Kidney capillary endothelial cell (primary cell): ENCODE measurements around the gene PVR.
"Not testable (repeated sequence)": the region's sequence is repeated elsewhere in the genome, so short reads cannot be mapped to it uniquely, and the experiment has no call there.

ENCODE experiments used
- DNase-seq: peaks from one replicate; pipeline ENCODE4 v3.0.0-alpha.2; 2018; ENCODE audit warnings: low spot score

Gene PVR, protein sequence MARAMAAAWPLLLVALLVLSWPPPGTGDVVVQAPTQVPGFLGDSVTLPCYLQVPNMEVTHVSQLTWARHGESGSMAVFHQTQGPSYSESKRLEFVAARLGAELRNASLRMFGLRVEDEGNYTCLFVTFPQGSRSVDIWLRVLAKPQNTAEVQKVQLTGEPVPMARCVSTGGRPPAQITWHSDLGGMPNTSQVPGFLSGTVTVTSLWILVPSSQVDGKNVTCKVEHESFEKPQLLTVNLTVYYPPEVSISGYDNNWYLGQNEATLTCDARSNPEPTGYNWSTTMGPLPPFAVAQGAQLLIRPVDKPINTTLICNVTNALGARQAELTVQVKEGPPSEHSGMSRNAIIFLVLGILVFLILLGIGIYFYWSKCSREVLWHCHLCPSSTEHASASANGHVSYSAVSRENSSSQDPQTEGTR

GRCh38 chr19:44643605-44644401 is at the start of gene PVR:
TSS of gene PVR (plus strand) at chr19:44643910. CDS start at chr19:44644097, 187 bp downstream.
- DNase-seq = peak; percentile 81

- DNase-seq = no peak
These were observed 47.1 kb upstream of the PVR start for GRCh38 chr19:44596428-44597130.

DNA sequence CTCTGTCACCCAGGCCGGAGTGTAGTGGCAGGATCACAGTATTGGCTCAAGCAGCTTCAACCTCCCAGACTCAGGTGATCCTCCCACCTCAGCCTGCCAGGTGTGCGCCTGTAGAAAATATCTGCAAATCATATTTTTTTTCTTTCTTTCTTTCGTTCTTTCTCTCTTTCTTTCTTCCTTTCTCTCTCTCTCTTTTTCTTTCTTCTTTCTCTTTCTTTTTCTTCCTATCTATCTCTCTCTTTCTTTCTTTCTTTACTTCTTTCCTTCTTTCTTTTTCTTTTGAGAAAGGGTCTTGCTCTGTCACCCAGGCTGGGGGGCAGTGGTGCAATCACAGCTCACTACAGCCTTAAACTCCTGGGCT is 46.6 kb upstream of the PVR start:
- DNase-seq = no peak

GRCh38 chr19:44598355-44598754 is 45.4 kb upstream of the PVR start:
- no peak for DNase-seq

DNA sequence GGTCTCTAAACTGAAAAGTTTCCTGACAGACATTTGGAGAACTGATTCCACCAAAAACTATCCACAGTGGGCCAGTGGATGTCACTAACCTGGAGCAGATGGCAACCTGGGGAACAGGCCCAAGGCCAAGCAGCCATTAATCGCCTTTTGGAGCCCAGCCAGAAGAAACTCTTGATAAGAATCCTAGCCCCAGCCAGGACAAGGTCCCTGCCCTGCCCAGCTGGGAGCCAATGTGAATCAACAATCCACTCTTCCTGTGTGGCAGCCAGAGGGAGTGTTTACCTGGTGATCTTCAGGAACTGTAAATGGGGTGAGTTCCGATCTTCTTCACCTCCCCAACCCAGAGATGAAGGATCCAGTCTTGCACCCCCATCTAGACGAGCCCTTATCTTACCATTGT is 44.8 kb upstream of the PVR start:
- no peak for DNase-seq

DNA sequence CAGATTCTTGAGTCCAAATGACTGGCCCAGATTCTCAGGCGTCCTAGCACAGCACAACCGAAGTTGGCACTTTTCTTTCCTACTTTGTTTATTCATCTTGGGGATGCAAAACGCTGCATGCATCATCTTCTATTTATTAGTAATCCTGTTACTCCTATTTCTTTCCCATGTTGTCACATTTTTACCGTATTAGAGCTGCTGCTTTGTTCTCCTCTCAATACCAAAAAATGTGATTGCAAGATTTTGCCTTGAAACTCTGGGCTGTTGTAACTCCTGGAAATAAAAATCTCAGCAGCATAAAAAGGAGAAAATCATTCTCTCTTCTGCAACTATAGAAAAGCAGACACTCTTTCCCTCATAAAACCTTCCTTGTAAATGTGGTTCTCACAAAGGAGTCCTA is 43.2 kb upstream of the PVR start:
- no peak for DNase-seq

- no peak for DNase-seq
These were observed 41.6 kb upstream of the PVR start for GRCh38 chr19:44602081-44602480.

GRCh38 chr19:44603201-44603945 is 40.3 kb upstream of the PVR start:
- DNase-seq = peak; percentile 100

GRCh38 chr19:44604241-44604640 is 39.5 kb upstream of the PVR start:
- no peak for DNase-seq

GRCh38 chr19:44605547-44605946 is 38.2 kb upstream of the PVR start:
- DNase-seq = no peak

GRCh38 chr19:44607049-44607448 is 36.7 kb upstream of the PVR start:
- DNase-seq = peak; percentile 99

DNA sequence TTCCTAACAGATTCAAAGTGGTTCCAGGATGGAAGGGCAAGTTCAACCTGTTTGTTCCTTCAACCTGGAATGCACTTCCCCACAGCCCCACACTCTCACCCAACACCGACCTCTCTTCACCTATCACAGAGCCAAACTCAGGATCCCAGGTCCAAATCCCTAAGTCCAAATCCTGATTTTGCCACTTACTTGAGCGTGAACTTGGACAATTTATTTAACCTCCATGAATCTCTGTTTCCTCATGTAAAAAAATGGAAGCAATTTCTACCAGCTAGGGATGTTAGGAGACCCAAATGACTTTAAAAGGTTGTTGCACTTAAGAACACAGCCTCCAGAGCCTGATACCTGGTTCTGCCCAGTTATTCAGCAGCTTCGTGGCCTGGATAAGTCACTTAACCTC is 35.8 kb upstream of the PVR start:
- peak; percentile 58 for DNase-seq

- peak; percentile 93 for DNase-seq
These were observed 35.3 kb upstream of the PVR start for GRCh38 chr19:44608391-44608821.

DNA sequence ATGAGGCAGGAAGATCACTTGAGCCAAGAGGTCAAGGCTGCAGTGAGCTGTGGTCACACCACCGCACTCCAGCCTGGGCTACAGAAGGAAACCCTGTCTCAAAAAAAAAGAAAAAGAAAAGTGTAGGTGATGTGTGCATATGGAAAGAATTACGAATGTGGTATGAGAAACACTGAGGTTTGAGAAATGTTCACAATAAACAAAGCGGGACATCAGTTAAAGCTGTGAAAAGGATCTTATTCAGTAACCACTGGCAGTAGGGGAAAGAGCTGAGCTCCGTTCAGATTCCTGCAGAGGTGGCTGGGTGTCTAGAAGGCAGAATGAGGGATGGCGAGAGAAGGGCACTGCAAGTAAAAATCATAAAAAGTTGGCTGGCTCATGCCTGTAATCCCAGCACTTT is 34.5 kb upstream of the PVR start:
- DNase-seq = no peak

DNA sequence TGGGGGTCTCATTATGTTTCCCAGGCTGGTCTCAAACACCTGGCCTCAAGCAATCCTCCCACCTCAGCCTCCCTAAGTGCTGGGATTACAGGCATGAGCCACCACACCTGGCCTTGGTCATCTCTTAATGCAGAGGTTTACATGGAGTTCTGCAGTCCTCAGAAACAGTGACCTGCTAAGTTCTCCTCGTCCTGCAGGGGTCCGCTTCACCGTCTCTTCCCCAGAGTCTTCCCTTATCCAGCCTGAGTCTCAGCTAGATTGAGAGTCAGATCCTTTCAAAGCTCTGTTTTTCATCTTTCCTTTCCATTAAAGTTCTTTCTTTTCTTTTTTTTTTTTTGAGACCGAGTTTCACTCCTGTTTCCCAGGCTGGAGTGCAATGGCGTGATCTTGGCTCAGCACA is 33.2 kb upstream of the PVR start:
- not testable (repeated sequence) for DNase-seq

DNA sequence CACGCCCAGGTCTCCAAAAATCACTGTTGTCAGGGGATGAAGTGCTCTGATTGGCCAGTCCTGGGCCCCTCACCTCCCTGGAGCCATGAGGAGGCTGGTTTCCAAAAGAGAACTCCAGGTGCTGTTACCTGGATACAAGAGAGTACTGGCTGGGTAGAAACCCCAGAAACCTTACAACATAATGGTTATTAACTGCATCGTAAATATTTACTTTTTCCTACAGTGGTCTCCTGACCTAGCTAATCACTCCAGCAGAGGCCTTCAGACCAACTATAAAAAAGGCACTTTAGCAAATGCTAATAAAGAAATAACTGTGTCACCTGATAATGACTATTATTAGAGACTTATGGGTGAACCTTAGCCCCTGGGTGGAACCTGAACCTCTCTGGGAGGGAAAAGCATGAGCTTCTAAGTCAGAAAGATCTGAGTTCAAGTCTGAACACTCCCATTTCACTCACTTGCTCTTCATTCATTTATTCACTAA is 31.9 kb upstream of the PVR start:
- no peak for DNase-seq

GRCh38 chr19:44613295-44614178 is 30.2 kb upstream of the PVR start, which contains the start of gene IGSF23:
TSS of gene IGSF23 (plus strand) at chr19:44613563. CDS start at chr19:44613646, 83 bp downstream.
- DNase-seq = no peak

- no peak for DNase-seq
These were observed 29.4 kb upstream of the PVR start for GRCh38 chr19:44614313-44614712.

DNA sequence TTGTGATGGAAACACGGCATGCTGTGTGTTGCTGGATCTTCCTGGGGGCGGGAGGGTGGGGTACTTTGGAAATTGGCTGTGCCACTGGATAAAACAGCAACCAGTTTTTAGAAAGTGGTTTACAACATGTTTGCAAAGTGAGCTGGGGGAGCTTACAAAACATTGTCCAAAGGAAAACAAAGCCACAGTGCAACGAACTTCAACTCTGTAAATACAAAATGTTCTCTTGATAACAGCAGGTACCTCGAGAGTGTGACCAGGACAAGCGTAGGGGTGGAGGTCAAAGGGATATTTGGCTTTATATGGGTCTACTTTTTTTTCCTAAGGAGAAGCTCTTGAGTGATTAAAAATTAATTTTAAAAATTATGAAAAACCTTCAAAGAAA is 27.9 kb upstream of the PVR start:
- no peak for DNase-seq

GRCh38 chr19:44617110-44617880 is 26.4 kb upstream of the PVR start:
- no peak for DNase-seq
